Mesothelial cell of epicardium (in vitro differentiated cells): ENCODE measurements around the gene THRA. TPM values are rescaled to one million over a fixed set of nuclear protein-coding genes. Genes with fewer than 3 reads are reported as not detected.

Source experiments
- DNase-seq, 2 experiments: peaks; one replicate each; pipeline ENCODE4 v3.0.0; 2021; ENCODE audit warnings: low spot score in 2 of 2; ENCODE audit not compliant: unreplicated experiment in 2 of 2
- H3K27ac Mint-ChIP-seq: 2 replicates; pipeline ENCODE4 v1.8.0; 2021; ENCODE audit warnings: mixed read lengths
- H3K27me3 Mint-ChIP-seq: 2 replicates; pipeline ENCODE4 v1.8.0; 2021; ENCODE audit warnings: low read depth, mixed read lengths
- H3K36me3 Mint-ChIP-seq: 2 replicates; pipeline ENCODE4 v1.8.0; 2021; ENCODE audit warnings: mixed read lengths
- H3K4me1 Mint-ChIP-seq: 2 replicates; pipeline ENCODE4 v1.8.0; 2021; ENCODE audit warnings: mixed read lengths
- H3K4me3 Mint-ChIP-seq: 2 replicates; pipeline ENCODE4 v1.8.0; 2021; ENCODE audit warnings: mild to moderate bottlenecking, moderate library complexity, mixed read lengths
- H3K9me3 Mint-ChIP-seq: 2 replicates; pipeline ENCODE4 v1.8.0; 2021; ENCODE audit warnings: mixed read lengths
- total RNA-seq: library from RNA; stranded (reverse); gene quantifications from 3 replicates; pipeline ENCODE4 v1.2.1, GENCODE V29; 2021
- TF ChIP-seq, protein P1 (sequence below): fragments of 200-600 bp; sonication (generic); IDR thresholded peaks from one replicate; pipeline ENCODE4 v1.5.0; 2021; ENCODE audit warnings: antibody characterized with exemption; ENCODE audit not compliant: unreplicated experiment

The THRA gene
- total RNA-seq, 1 donor from 2014 or later: 42.4 TPM

DNA sequence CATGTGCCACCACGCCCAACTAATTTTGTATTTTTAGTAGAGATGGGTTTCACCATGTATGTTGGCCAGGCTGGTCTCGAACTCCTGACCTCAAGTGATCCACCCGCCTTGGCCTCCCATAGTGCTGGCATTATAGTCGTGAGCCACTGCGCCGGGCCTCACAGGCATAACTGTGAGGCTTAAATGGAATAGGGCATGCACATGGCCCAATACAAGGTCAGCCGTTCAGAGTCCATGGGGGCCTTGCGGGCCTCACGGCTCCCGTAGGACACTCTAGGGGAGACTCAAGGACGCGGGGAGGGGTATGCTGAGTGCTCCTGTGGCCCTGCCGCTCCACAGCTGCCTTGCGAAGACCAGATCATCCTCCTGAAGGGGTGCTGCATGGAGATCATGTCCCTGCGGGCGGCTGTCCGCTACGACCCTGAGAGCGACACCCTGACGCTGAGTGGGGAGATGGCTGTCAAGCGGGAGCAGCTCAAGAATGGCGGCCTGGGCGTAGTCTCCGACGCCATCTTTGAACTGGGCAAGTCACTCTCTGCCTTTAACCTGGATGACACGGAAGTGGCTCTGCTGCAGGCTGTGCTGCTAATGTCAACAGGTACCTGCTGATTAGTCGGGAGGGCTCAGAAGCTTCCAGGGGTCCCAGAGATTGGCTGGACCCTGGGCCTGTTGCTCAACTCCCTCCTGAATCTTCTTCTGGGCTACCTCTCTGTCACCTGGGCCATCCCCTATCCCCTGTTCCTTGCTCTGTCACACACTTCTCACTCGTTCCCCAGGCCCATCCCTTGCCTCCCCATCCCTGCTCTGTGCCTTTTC, 25.3 kb downstream of the THRA start:
- Mint-ChIP-seq H3K9me3 (no peaks in the 10 kb centered on the region), H3K27me3 (no peaks in the 10 kb centered on the region), H3K4me1 (peaks cover 21% of the 10 kb centered on the region), H3K36me3 (peaks cover 22% of the 10 kb centered on the region), H3K27ac (no peak overlapping the region), H3K4me3 (no peak overlapping the region)
- DNase-seq: no peak
- TF ChIP-seq, protein P1, sequence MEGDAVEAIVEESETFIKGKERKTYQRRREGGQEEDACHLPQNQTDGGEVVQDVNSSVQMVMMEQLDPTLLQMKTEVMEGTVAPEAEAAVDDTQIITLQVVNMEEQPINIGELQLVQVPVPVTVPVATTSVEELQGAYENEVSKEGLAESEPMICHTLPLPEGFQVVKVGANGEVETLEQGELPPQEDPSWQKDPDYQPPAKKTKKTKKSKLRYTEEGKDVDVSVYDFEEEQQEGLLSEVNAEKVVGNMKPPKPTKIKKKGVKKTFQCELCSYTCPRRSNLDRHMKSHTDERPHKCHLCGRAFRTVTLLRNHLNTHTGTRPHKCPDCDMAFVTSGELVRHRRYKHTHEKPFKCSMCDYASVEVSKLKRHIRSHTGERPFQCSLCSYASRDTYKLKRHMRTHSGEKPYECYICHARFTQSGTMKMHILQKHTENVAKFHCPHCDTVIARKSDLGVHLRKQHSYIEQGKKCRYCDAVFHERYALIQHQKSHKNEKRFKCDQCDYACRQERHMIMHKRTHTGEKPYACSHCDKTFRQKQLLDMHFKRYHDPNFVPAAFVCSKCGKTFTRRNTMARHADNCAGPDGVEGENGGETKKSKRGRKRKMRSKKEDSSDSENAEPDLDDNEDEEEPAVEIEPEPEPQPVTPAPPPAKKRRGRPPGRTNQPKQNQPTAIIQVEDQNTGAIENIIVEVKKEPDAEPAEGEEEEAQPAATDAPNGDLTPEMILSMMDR: no peak

DNA sequence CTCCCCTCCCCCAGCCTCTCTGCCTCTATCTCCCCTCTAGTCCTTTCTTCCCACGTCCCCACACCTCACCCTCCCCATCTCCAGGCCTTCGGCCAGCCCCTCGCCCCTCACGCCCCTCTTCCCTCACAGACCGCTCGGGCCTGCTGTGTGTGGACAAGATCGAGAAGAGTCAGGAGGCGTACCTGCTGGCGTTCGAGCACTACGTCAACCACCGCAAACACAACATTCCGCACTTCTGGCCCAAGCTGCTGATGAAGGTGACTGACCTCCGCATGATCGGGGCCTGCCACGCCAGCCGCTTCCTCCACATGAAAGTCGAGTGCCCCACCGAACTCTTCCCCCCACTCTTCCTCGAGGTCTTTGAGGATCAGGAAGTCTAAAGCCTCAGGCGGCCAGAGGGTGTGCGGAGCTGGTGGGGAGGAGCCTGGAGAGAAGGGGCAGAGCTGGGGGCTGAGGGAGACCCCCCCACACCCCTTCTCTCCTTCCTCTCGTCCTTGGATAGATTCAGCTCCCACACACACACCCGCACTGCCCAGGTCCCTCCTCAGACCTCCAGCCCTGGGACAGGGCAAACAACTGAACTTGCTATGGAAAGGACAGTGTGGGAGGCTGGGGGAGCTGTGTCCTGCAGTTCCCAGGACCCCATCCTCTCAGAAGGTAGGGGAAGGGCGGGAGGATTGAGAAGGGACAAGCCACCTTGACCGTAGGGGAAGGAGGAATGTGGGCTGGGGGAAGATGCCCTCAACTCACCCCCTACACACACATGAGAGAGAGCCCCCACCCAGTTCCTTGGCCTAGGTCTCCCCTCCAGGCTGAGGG, 26.5 kb downstream of the THRA start:
- Mint-ChIP-seq H3K4me1 (peaks cover 21% of the 10 kb centered on the region), H3K27ac (peak overlapping the region; percentile 84), H3K36me3 (peaks cover 31% of the 10 kb centered on the region), H3K27me3 (no peaks in the 10 kb centered on the region), H3K9me3 (no peaks in the 10 kb centered on the region), H3K4me3 (no peak overlapping the region)
- TF ChIP-seq, protein P1: no peak
- no peak for DNase-seq

DNA sequence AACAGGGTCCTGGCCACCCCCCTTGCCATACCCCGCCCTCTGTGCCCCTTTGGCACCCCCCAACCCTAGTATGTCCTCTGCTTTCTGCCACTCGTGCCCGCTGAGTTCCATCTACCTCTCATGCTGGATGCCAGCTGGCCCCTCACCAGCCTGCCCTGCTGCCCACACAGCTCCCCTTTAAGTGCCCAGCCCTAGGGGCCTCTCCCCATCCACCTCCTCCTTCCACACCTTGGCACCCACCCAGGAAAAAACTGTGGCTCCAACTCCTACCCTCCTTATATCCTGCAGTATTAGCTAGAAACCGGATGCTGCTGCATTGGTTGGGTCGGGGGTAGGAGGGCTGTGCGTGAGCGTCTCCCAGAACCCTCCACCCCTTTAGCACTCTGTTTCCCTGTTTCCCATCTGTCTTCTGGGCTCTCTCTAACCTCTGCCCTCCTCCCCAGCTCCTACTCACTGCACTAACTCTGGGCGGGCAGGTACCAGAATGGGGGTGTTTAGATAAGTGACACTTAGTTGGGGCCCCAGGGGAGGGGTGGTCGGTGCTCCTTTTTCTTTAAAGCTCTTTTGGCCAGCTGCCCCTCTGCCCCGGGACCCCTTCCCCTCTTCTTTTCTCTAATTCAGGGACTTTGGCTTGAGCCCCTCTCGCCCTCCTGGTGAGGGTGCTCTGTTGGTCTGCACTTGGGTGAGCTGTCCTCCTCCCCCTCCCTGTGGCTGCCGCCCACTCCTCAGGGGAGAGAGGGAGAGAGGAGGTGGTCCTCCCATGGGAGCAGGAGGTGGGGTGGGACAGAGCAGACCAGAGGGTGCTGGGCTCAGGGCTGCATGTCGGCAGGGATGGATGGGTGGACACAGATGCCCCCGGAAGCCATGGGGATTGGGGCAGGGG, 27.7 kb downstream of the THRA start:
- H3K4me3 Mint-ChIP-seq: no peak overlapping the region

DNA sequence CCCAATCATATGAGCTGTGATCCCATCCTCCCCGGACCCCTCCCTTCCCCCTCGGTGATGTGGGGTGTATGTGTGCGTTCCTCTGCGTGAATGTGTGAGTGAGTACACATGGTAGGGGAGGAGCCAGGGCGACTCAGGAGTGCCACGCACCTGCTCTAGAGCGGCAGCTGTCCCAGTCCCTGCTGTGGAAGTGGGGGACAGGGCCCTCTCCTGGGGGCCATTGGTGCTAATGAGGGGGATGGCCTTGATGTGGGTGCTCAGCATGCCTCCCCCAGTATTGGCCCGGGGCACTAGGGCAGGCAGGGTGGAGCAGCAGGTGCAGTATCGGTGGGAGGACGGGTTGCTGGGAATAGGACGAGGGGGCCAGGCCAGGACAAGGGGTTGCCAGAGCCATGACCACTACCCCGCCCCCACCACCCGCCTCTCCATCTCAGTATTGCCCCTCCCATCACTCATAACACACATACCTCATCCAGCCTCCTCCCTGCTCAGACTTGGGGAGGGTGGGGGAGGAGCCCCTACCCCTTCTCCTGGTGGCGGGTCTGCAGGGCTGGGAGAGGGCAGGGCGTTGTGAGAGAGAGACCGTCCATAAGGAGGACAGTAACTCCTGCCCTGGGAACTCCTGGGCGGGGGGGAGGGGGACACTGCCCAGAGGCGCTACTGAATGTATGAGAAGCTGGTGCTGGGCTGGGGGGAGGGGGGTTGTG, 29.1 kb downstream of the THRA start:
- Mint-ChIP-seq H3K27ac (no peak overlapping the region), H3K4me3 (no peak overlapping the region), H3K36me3 (peaks cover 25% of the 10 kb centered on the region), H3K4me1 (peaks cover 21% of the 10 kb centered on the region), H3K9me3 (no peaks in the 10 kb centered on the region), H3K27me3 (no peaks in the 10 kb centered on the region)
- DNase-seq: no peak
- TF ChIP-seq, protein P1: no peak

More for the DNA sequence above, 27.7 kb downstream of the THRA start:
- Mint-ChIP-seq H3K9me3 (no peaks in the 10 kb centered on the region), H3K36me3 (peaks cover 25% of the 10 kb centered on the region), H3K4me1 (peaks cover 21% of the 10 kb centered on the region), H3K27ac (peak overlapping the region; percentile 25), H3K27me3 (no peaks in the 10 kb centered on the region)
- DNase-seq: no peak
- TF ChIP-seq, protein P1: no peak

DNA sequence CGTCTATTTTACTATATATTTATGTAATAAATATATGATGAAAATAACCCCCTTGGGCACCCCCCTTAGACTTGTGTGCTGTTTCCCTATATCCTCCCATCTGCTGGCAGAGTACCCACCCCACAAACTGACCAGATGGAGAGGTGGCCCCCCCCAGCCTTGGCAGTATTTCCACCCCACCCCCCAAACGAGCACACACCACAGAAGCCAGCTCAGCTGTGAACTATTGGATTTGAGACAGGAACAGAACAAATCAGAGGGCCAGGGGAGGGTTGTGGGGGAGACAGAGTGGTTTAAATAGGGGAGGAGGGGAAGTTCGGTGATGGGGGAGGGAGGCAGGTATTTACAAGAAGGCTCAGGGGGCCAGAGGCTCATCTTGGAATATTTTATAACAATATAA, 29.8 kb downstream of the THRA start:
- H3K4me1 Mint-ChIP-seq: peaks cover 21% of the 10 kb centered on the region
- no peak overlapping the region for H3K27ac Mint-ChIP-seq
- TF ChIP-seq, protein P1: no peak
- DNase-seq: no peak
- no peaks in the 10 kb centered on the region for H3K9me3 Mint-ChIP-seq
- H3K27me3 Mint-ChIP-seq: no peaks in the 10 kb centered on the region
- peaks cover 21% of the 10 kb centered on the region for H3K36me3 Mint-ChIP-seq
- H3K4me3 Mint-ChIP-seq: no peak overlapping the region
